ENCODE data around the gene CCBE1.
A peak's percentile ranks its signal among the peaks of the same experiment; 100 is the strongest.

- peak; percentile 82 to 95 for TF ChIP-seq CTCF (conservative IDR thresholded peaks at IDR 0.05 in 1 of 2, IDR thresholded peaks at IDR 0.05 in 1 of 2; ENCODE audit: low read depth in 1 of 2, low read length in 2 of 2)
- no peak for TF ChIP-seq EZH2 (IDR thresholded peaks at IDR 0.05; ENCODE audit: low read length, missing control alignments)
These were observed at the start of gene CCBE1 for GRCh38 chr18:59697236-59697932.
